ENCODE measurements around the gene BHLHE40. TPM values are rescaled to one million over a fixed set of nuclear protein-coding genes. Genes with fewer than 3 reads are reported as not detected.

The BHLHE40 gene
- total RNA-seq, 1 donor from 2014 or later: 548 TPM

DNA sequence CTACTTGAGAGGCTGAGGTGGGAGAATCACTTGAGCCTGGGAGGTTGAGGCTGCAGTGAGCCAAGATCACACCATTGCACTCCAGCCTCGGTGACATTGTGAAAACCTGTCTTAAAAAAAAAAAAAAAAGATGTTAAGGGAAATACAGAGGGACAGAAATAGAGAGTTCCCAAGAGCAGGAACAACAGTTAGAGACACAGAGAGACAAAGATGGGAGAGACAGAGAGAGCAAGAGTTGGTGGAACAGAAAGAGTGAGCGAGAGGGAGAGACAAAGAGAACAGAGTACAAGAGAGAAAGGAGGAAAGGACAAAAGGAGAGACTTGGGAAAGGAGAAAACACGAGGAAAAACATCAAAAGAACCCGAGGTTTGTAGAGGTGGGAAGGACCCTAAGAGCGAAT lies 35.8 kb downstream of the BHLHE40 start:
- intact Hi-C loops (cut with micrococcal nuclease): no loop called here

DNA sequence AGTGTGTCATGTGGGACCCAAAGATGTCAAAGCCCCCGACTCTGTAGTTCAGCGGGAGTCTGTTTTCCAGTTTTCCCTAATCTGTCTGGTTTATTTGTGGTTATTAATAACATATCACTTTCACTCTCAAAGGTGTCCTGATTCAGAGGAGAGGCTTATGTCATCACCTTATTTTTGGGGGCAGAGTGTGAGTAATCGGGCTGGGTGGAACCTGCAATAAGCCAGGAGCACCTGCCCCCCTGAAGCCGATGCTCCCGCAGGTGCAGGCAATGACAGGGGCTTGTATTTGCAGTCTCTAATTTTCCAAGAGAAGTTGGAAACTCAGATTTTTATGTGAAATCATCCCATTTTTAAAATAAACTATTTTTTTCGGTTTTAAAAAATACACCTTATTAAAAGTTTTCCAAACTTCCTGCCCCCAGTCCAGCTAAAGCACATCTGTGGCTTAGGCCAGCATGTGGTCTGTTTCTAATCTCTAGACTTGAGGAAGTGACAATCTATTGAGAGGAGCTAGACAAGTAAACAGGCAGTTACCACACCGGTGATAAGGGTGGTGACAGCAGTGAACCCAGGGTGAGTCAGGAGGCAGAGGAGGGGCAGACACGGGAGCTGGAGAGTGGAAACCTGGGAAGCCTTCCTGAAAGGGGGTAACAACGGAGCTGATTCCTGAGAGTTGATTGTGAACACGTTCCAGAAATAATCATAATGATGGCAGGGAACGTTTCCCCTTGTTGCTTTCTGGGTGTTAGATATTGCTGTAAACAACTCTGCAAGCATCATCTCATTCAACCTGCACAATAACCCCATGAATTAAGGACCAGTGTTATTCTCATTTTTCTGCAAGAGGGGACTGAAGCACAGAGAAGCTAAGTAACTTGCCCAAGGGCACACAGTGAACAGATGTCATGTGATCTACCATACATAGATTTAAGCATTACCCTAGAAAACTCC lies 37.2 kb downstream of the BHLHE40 start:
- intact Hi-C loops (cut with micrococcal nuclease): no loop called here

DNA sequence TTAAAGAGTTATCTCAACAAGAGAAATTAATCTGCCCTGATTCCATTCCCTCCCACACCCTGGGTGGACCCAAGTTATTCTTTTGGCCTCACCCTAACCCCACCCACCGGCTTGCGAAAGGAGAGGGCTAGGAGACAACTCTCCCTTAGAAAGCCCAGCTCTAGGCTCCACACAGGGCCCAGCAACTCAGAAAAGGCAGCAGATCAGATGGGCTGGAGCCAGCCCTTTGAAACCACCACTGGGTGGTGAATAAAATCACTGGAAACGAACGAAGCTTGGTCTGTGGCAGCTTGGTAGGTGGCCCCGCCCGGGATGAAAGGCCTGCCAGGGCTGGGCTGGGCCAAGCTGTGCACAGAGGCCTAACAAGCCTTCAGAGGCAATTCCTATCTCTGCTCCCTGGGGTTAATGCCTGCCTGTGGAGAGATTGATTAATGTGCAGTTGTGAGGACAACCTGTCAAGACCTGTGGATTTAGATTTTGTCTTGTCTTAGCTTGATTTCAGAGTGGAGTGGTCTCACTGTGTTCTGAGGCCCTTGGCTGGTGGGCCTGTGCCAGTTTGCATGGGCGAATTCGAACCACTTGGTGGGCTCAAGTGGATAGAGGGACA lies 38.8 kb downstream of the BHLHE40 start:
- intact Hi-C loops (cut with micrococcal nuclease): loop anchor here (2.0 kb wide), 2 partner anchors 39 to 167 kb away; no protein-coding TSS in a partner anchor

DNA sequence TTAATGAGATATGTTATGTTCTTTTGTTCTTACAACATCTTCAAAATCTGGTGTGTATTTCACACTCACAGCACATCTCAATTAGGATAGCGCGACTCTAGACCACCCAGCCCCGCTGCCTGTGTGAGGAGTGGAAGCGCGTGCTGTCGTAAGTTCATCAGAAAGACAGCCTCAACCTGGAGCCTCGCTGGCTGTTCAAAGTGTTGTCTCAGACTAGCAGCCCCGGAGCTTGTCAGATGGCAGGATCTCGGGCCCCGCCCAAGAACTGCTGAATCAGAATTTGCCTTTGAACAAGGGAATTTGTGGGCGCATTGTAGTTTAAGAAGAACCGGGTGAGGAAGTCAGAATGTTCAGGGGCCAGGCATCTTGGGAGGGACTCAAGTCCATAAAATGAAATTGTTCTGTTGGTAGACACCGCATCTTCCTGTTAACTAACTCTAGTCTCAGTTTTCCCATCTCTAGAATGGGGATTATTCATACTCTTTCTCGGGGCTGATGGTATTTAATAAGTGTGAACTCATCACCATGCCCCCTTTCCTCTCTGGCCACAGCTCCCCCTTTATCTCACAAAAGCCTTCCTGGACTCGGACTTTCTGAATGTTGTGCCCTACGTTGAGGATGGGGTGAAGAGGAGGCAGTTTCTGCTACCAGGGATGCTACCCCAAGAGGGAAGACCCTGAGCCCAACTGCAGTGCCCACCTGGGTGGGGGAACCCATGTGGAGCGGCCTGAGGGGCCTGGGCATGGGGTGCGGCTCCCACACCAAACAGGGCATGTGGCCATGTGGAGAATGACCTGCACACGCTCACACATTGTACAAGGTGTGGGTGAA lies 40.4 kb downstream of the BHLHE40 start:
- intact Hi-C loops (cut with micrococcal nuclease): loop anchor here (1.0 to 2.0 kb wide), 5 partner anchors 13 to 179 kb away; no protein-coding TSS in a partner anchor

DNA sequence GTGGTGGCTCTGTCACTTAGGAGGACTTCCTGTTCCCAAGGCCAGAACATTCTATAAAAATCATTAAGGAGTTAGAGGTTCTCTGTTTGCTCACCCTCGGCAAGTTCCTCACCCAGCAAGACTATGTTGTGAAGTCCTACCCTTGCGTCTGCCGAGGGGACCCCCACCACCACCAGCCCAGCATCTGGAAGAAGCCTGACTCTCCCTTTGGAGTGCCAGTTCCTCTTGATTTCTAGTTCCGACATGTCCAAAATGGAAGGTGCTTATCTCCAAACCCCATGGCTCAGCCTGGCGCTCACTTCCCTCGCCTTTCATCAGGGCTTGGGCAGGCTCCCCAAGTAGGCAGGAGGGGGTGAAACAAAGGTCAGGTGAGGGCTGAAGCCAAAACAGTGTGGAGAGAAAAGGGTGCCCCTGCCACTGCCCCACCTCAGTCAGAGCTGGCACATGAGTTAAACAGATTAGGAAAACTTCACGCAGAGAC lies 41.0 kb downstream of the BHLHE40 start:
- intact Hi-C loops (cut with micrococcal nuclease): loop anchor here (2.0 kb wide), 1 partner anchor 179 kb away; no protein-coding TSS in a partner anchor

DNA sequence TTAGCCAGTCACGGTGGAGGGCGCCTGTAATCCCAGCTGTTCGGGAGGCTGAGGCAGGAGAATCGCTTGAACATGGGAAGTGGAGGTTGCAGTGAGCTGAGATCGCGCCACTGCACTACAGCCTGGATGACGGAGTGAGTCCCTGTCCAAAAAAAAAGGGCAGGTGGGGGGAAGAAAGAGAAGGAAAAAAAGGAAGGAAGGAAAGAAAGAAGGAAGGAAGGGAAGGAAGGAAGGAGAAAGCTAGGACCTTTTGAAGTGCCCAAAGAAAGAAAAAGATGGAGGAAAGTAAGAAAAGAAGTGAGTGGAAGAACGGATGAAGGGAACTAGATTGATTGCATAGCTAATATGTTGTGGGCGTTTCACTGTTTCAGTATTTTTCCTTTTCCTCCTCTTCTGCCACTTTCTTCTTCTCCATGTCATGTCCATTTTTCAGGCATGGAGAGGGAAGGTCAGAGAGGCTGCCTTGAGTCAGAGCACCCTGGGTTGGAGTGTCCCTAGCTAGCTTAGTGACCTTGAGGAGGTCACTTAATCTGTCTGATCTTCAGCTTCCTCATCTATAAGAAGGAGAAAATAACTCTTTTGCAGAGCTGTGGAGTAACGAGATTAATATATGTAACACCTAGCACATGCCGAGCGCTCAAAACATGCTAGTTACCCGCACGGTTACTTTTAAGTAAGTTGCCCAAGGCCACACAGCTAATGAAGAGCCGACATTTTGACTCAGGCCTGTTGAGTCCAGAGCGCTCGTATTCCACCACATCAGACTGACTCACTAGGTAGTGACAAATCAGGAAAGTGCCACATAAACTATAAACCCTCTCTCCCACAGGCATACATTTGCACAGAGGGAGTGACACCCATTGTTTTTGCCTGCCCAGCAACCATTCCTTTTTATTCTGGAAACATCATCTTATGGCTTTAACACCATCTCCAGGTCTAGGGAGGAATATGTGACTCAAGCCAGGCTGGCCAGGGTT lies 42.2 kb downstream of the BHLHE40 start:
- intact Hi-C loops (cut with micrococcal nuclease): loop anchor here (1.0 to 2.0 kb wide), 6 partner anchors 15 to 199 kb away; partner anchors contain the start of gene BHLHE40

DNA sequence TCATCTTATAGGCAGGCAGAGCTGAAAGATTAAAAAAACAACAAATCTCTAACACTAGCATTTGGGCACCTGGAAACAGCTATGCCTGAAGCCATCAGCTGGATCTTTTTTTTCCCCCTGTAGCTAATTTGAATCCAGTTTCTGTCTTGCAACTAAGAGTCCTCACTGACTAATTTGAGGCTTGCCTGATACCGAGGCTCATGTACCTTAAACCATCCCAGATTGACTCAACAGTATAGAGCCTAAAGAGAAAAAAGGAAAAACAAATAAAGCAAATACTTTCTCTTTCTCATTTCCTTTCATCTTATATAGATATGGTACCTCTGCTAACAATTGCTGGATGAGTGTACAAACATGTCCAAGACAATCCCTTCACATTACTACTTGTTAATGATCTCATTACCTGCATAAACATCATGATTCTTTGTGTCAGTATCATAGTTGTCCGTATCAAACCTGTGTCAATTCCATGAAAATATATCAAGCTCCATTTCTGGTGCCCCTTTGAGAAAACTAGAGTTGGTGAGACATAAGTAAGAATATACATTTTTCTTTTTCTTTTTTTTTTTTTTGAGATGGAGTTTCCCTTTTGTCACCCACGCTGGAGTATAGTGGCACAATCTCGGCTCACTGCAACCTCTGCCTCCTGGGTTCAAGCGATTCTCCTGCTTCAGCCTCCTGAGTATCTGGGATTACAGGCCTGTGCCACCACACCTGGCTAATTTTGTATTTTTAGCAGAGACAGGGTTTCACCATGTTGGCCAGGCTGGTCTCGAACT lies 43.1 kb downstream of the BHLHE40 start:
- intact Hi-C loops (cut with micrococcal nuclease): loop anchor here (1.0 to 2.0 kb wide), 5 partner anchors 14 to 200 kb away; partner anchors contain the start of gene BHLHE40

DNA sequence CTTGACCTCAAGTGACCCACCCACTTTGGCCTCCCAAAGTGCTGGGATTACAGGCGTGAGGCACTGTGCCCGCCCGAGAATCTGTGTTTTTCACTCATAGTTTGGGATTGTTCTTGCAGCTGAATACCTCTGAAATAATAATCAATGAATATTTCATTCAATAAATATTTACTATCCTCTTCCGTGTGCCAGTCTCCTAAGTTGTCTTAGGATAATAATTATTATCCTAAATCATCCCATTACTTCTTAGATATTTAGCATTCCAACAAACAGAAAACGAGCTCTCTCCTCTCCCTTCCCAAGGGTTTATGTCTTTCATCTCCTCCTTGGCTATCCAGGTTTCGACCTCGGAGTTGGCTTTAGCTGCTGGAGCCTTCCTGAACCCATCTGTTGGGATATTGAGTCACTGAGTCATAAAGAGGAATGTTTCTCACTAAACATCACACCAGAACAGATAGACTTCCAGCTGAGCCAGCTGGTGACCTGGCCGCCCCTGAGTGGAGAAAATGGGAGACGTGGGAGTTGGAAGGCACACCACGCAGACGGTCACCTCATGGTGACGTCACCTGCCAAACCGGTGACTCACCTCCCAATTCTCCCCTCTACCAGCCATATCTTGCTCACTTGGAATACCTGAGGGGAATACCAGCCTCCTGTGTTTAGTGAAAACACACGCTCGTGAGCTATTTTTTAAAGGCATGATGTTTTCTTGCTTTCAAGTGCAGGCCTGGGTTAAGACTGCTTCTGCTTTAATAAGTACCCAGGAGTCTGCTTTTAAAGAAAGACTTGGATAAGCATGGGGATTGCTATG lies 43.9 kb downstream of the BHLHE40 start:
- intact Hi-C loops (cut with micrococcal nuclease): loop anchor here (1.0 to 2.0 kb wide), 5 partner anchors 14 to 201 kb away; partner anchors contain the start of gene BHLHE40

DNA sequence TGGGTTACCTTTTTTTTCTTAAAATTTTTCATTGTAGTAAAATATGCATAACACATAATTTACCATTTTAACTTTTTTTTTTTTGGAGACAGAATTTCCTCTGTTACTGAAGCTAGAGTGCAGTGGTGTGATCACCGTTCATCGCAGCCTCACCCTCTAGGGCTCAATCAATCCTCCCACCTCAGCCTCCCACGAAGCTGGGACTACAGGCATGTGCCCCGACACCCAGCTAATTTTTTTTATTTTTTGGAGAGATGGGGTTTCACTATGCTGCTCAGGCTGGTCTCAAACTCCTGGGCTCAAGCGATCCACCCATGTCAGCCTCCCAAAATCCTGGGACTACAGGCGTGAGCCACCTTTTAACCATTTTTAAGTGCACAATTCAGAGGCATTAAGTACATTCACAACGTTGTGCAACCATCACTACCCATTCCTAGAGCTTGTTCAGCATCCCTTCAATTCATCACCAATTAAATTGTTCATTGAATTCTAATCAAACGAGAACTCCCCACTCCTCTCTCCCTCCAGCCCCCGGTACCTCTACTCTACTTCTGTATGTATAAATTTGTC lies 44.6 kb downstream of the BHLHE40 start:
- intact Hi-C loops (cut with micrococcal nuclease): loop anchor here (2.0 kb wide), 2 partner anchors 13 to 115 kb away; no protein-coding TSS in a partner anchor

DNA sequence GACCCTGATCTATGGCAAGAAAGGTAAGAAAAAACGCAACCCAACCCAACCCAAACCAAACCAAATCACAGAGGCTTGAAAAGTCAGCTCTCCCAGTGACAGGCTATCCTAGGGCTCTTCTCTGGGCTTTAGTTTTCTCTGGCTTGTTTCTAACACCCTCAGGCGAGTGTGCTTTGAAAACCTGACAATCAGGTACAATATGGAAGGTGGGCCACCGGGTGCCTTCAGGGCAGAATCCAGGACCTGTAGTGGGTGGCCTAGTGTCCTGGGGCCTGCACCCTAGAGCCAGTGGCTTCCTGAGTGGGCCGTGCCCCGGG lies 46.8 kb downstream of the BHLHE40 start:
- intact Hi-C loops (cut with micrococcal nuclease): loop anchor here (1.0 kb wide), 10 partner anchors 12 to 315 kb away; partner anchors contain the start of gene BHLHE40

DNA sequence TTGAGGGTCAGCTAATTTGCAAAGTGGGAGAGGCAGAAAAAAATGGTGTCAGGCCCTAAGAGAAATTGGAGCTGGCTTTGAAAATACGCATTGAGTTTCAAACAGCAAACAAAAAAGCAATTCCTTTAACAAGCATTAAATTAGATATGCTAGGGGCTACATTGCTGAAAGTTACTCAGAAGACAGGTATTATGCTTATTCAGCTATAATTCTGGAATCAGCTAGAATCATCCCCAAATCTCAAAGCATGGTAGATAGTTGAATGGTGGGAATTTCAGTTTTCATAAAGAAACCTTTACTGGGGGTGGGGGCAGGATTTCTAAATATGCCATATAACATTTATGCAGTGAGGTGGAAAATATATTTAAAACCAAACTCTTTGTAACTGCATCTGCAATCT lies 50.5 kb downstream of the BHLHE40 start:
- intact Hi-C loops (cut with micrococcal nuclease): no loop called here

DNA sequence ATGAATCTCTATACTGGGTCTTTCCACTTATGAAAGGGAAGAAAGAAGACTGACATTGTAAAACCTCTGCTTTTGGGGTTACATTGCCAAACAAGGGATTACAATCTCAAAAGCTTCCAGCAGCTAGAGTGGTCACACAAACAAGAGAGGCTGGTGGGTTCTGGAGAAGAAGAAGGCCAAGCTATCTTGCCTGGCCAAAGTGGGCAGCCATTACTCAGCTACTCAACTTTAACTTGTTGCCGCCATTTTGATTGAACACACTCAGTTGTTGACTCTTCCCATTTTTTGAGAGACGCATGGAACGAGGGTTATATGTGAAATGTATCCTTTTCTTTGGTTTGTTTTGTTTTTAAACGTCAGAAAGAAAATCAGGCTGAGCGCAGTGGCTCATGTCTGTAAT lies 50.9 kb downstream of the BHLHE40 start:
- intact Hi-C loops (cut with micrococcal nuclease): no loop called here

DNA sequence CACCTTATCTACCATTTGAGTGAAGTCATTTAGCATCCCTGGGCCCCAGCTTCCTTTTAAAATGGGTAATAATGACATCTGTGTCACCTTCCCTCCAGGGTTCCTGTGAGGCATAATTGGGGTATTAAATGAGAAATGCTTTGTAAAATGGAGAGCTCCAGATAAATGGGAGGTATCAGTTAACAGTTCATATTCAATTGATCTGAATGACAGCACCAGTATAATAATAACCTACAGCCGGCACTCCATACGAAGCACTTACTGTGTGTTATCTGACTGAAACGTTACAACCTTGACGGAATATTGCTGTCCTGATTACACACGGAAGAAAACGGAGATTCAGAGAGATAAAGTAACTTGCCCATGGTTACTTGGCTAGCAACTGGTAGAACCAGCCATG lies 53.6 kb downstream of the BHLHE40 start:
- intact Hi-C loops (cut with micrococcal nuclease): no loop called here

Other genes starting within 250 kb of the BHLHE40 start
- gene ARL8B, start 142.9 kb downstream of the BHLHE40 start, total RNA-seq: 49.4 and 50.9 TPM in 2 replicates
- 156 and 159 TPM in 2 replicates for gene EDEM1, start 208.3 kb downstream of the BHLHE40 start, total RNA-seq